HEK293T (cell line): ENCODE data around the gene ARID3A.

ENCODE experiments used
- CTCF ChIA-PET: fragments of 350-600 bp; formaldehyde crosslinking; extraction: SDS; loops from one replicate; lab custom pipeline; 2021; ENCODE audit warnings: antibody characterized with exemption, inconsistent platforms; lab: Yijun Ruan, JAX
- POLR2A ChIA-PET: fragments of 350-600 bp; formaldehyde crosslinking; extraction: SDS; loops from one replicate; lab custom pipeline; 2020; ENCODE audit warnings: antibody characterized with exemption, inconsistent platforms; lab: Yijun Ruan, JAX
- DNase-seq: peaks from one replicate; pipeline ENCODE4 v3.0.0; 2012; ENCODE audit warnings: mixed read lengths; ENCODE audit errors: extremely low spot score
- ARNT ChIP-seq: fragments of 450-650 bp; IDR thresholded peaks from 2 replicates; pipeline ENCODE4 v1.6.1; 2017; ENCODE audit warnings: mild to moderate bottlenecking
- BHLHE40 ChIP-seq: fragments of 450-650 bp; IDR thresholded peaks from 2 replicates; pipeline ENCODE4 v1.6.1; 2016; ENCODE audit warnings: mild to moderate bottlenecking, moderate library complexity, borderline replicate concordance
- CTBP1 ChIP-seq: fragments of 450-650 bp; IDR thresholded peaks from 2 replicates; pipeline ENCODE4 v1.6.1; 2016; ENCODE audit warnings: borderline replicate concordance
- ELF4 ChIP-seq: fragments of 450-650 bp; IDR thresholded peaks from 2 replicates; pipeline ENCODE4 v1.6.1; 2017; ENCODE audit warnings: antibody characterized with exemption
- FOXA1 ChIP-seq: fragments of 450-650 bp; IDR thresholded peaks from 2 replicates; pipeline ENCODE4 v1.6.1; 2016; ENCODE audit warnings: mild to moderate bottlenecking
- FOXK2 ChIP-seq: fragments of 450-650 bp; IDR thresholded peaks from 2 replicates; pipeline ENCODE4 v1.6.1; 2016; ENCODE audit warnings: mild to moderate bottlenecking
- FOXM1 ChIP-seq: fragments of 450-650 bp; IDR thresholded peaks from 2 replicates; pipeline ENCODE4 v1.6.1; 2017; ENCODE audit warnings: mild to moderate bottlenecking, borderline replicate concordance
- HDGF ChIP-seq: fragments of 450-650 bp; IDR thresholded peaks from 2 replicates; pipeline ENCODE4 v1.6.1; 2017; ENCODE audit warnings: antibody characterized with exemption, borderline replicate concordance
- L3MBTL2 ChIP-seq: fragments of 450-650 bp; conservative IDR thresholded peaks from 2 replicates; pipeline ENCODE4 v1.6.1; 2016; ENCODE audit warnings: mild to moderate bottlenecking
- LEF1 ChIP-seq: fragments of 450-650 bp; IDR thresholded peaks from 2 replicates; pipeline ENCODE4 v1.6.1; 2017; ENCODE audit warnings: mild to moderate bottlenecking, borderline replicate concordance
- NFRKB ChIP-seq: fragments of 450-650 bp; IDR thresholded peaks from 2 replicates; pipeline ENCODE4 v1.6.1; 2016; ENCODE audit warnings: mild to moderate bottlenecking, moderate library complexity
- SP1 ChIP-seq: fragments of 450-650 bp; IDR thresholded peaks from 2 replicates; pipeline ENCODE4 v1.6.1; 2017
- SUZ12 ChIP-seq: fragments of 450-650 bp; IDR thresholded peaks from 2 replicates; pipeline ENCODE4 v1.6.1; 2016; ENCODE audit warnings: mild to moderate bottlenecking
- TARDBP ChIP-seq: fragments of 450-650 bp; IDR thresholded peaks from 2 replicates; pipeline ENCODE4 v1.6.1; 2016
- ZNF384 ChIP-seq: fragments of 450-650 bp; IDR thresholded peaks from 2 replicates; pipeline ENCODE4 v1.6.1; 2016
- TF ChIP-seq, protein P1 (sequence below): fragments of 450-650 bp; IDR thresholded peaks from 2 replicates; pipeline ENCODE4 v1.6.1; 2016

Gene ARID3A

DNA sequence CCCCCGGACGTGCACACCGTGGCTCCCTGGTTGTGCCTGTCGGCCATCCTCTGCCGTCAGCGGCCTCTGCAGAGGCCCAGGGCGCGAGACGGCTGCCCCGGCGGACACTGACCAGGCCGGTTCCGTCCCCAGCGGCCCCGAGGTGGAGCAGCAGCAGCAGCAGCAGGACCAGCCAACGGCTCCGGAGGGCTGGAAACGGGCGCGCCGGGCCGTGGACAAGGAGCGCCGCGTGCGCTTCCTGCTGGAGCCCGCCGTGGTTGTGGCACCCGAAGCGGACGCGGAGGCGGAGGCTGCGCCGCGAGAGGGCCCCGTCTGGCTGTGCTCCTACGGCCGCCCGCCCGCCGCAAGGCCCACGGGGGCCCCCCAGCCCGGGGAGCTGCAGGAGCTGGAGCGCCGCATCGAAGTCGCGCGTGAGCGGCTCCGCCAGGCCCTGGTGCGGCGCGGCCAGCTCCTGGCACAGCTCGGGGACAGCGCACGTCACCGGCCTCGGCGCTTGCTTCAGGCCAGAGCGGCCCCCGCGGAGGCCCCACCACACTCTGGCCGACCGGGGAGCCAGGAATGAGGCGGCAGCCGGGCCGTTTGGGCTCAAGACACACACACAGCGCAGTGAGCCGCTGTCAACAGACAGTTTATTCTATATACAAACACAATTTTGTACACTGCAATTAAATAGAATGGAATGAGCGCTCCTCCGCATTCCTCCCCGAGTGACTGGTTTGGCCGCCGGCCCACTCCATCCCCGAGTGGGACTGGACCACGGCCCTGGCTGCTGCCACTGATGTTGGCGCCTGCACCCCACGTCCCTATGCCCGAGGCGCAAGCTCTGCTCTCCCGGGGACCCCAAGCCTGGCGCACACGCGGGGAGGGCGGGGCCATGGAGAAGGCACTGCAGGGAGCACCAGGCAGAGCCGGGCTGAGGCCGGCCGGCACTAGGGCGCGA, 83.5 kb downstream of the ARID3A start:
- ChIA-PET CTCF (no interaction called here), POLR2A (no interaction called here)
- TF ChIP-seq NFRKB (no peak), SUZ12 (no peak)
- no peak for DNase-seq

DNA sequence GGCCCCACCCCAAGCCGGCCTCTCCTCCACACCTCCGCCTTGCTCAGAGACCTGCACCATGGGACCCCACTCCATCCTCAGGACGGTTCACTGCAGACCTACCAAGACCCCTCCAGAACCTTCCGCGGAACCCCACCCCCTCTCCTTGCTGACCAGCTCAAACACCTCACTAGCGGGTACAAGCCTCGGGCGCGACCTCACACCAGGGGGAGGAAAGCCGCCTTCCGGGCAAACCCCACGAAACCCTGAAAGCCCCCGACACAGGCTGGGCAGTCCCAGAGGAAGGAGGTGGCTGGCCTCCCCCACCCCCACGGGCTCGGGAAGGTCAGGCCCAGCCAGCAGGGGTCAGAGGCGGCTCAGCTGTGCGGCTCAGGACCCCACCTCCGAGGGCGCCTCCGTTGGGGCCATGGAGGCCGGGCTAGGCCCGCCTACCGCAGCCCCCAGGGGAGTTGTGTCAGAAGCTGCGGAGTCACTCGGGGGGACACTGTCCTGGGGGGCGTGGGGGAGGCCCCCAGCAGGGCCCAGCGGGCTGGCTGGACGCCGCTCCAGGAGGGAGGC, 84.2 kb downstream of the ARID3A start:
- TF ChIP-seq ELF4, result no peak
- TF ChIP-seq FOXM1, result no peak
- TF ChIP-seq, protein P1, sequence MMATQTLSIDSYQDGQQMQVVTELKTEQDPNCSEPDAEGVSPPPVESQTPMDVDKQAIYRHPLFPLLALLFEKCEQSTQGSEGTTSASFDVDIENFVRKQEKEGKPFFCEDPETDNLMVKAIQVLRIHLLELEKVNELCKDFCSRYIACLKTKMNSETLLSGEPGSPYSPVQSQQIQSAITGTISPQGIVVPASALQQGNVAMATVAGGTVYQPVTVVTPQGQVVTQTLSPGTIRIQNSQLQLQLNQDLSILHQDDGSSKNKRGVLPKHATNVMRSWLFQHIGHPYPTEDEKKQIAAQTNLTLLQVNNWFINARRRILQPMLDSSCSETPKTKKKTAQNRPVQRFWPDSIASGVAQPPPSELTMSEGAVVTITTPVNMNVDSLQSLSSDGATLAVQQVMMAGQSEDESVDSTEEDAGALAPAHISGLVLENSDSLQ, result no peak
- TF ChIP-seq NFRKB, result no peak
- TF ChIP-seq LEF1, result no peak
- no peak for TF ChIP-seq L3MBTL2
- TF ChIP-seq BHLHE40, result no peak
- TF ChIP-seq FOXK2, result no peak
- TF ChIP-seq ZNF384, result no peak
- no peak for TF ChIP-seq SP1
- TF ChIP-seq TARDBP, result no peak
- no peak for TF ChIP-seq ARNT
- TF ChIP-seq SUZ12, result no peak
- no peak for TF ChIP-seq CTBP1
- TF ChIP-seq FOXA1, result no peak
- TF ChIP-seq HDGF, result no peak
- DNase-seq, result no peak
- ChIA-PET CTCF (no interaction called here), POLR2A (no interaction called here)

DNA sequence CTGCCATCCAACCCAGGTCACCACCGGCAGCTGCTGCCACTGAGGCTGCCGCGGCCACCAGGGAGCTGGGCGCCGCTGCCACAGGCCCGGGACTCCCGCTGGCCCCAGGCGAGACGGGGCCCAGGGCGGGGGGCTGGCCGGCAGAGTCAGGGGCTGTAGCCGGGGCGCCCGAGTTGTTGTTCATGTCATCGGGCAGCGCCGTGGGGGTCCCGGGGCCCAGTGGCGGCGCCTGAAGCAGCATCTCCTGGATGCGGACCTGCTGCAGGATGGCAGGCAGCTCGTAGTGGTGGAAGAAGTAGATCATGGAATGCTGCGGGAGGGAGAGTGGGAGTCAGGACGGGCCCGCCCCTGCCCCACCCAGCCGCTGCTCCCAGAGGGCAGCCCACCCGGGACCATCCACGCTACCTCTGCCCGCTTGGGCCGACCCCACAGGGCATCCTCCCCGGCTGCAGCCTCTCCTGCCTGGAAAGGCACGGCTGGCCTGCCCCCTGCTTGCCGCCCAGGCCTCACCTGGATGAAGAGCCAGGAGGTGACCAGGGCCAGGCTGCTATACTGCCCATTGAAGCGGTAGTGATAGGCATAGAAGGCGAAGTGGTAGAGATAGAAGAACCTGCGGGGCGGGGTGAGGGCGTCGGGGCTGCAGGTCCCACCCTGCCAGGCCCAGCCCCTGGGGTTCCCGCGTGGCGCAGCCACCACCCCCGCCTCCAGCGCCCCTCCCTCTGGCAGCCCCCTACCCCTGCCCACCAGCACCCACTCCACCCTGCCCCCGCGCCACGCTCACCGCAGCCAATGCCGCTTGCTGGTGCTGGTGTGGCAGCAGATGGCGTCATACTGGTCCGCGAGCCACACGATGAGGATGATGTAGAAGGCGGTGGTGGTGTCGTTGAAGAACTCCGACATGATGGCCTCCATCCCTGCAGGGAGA, 85.0 kb downstream of the ARID3A start:
- ChIA-PET CTCF (no interaction called here), POLR2A (no interaction called here)
- no peak for TF ChIP-seq FOXK2
- no peak for TF ChIP-seq NFRKB
- no peak for TF ChIP-seq SP1
- TF ChIP-seq FOXA1, result no peak
- no peak for TF ChIP-seq HDGF
- TF ChIP-seq ARNT, result no peak
- no peak for TF ChIP-seq FOXM1
- TF ChIP-seq, protein P1, result no peak
- DNase-seq, result no peak

DNA sequence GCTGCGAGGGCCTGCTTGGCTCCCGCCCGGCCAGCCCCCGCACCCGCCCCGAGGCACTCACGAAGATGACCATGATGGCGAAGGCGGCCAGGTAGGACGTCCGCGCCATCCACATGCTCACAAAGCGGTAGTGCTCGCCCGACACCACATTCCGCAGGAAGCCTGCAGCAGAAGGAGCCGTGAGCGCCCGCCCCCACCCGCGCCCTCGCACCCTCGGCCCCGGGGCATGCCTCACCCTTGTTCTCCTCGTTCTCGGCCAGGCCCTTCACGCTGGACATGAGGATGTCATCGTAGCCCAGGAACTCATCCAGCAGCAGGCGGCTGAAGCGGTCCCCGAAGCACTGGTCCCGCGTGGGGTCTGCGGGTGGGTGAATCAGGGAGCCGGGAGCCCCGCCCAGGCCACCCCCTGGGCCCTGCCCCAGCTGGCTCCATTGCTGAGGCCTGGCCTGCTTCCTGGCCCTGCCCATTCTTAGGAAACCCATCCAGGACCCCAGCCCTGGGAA, 86.0 kb downstream of the ARID3A start:
- no peak for DNase-seq
- no peak for TF ChIP-seq CTBP1
- no peak for TF ChIP-seq FOXA1
- no peak for TF ChIP-seq LEF1
- TF ChIP-seq, protein P1, result no peak
- no peak for TF ChIP-seq NFRKB
- no peak for TF ChIP-seq BHLHE40
- TF ChIP-seq SUZ12, result no peak
- no peak for TF ChIP-seq ELF4
- TF ChIP-seq ARNT, result no peak
- no peak for TF ChIP-seq FOXK2
- TF ChIP-seq FOXM1, result no peak
- no peak for TF ChIP-seq TARDBP
- no peak for TF ChIP-seq L3MBTL2
- CTCF ChIA-PET, result no interaction called here
- POLR2A ChIA-PET, result no interaction called here

DNA sequence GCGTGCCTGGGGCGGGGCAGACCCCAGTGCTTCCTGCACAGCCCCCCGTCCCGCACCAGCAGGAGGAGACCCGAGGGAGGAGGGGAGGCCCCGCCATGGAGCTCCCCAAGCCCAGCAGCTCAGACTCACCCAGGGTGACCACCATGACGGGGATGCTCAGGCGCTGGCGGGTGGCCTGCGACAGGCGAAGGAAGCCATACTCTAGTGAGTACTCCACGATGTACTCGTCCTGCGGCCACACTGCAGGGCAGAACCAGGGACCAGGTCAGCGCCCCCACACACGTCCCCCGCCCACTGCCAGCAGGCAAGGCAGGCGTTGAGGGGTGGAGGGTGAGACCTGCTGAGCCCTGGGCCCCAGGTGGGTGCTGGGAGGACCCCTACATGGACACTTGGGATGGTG, 86.5 kb downstream of the ARID3A start:
- TF ChIP-seq TARDBP (no peak), FOXA1 (no peak), BHLHE40 (no peak), ARNT (no peak), HDGF (no peak)
- CTCF ChIA-PET, result no interaction called here
- DNase-seq, result no peak
- POLR2A ChIA-PET, result no interaction called here
